GM23248 (cell line): ENCODE results near the gene FOXE1. TPM values are rescaled to one million over a fixed set of nuclear protein-coding genes. Genes with fewer than 3 reads are reported as not detected.
A peak's percentile ranks its signal among the peaks of the same experiment; 100 is the strongest.

ENCODE experiments used
- DNase-seq: peaks from one replicate; pipeline ENCODE4 v3.0.0-alpha.2; 2015
- H2AFZ ChIP-seq: fragments of 200-600 bp; sonication (generic); 2 replicates; pipeline ENCODE4 v1.6.1; 2016; ENCODE audit warnings: antibody characterized with exemption
- H3F3A ChIP-seq: fragments of 200-600 bp; sonication (generic); 2 replicates; pipeline ENCODE4 v1.6.1; 2016; ENCODE audit warnings: mild to moderate bottlenecking, antibody characterized with exemption, mixed run types; ENCODE audit not compliant: insufficient read depth
- H3K27ac ChIP-seq: fragments of 200-600 bp; sonication (generic); 2 replicates; pipeline ENCODE4 v1.5.1; 2016; ENCODE audit warnings: mild to moderate bottlenecking
- H3K27me3 ChIP-seq: fragments of 200-600 bp; sonication (generic); replicated peaks from 2 replicates; pipeline ENCODE4 v1.6.1; 2016; ENCODE audit warnings: mild to moderate bottlenecking; ENCODE audit not compliant: insufficient read depth
- H3K36me3 ChIP-seq: fragments of 200-600 bp; sonication (generic); 2 replicates; pipeline ENCODE4 v1.6.1; 2016; ENCODE audit warnings: low read depth, mild to moderate bottlenecking
- H3K4me1 ChIP-seq: fragments of 200-600 bp; sonication (generic); 2 replicates; pipeline ENCODE4 v1.6.1; 2016; ENCODE audit warnings: mild to moderate bottlenecking; ENCODE audit not compliant: insufficient read depth
- H3K4me2 ChIP-seq: fragments of 200-600 bp; sonication (generic); one replicate; pipeline ENCODE4 v1.6.1; 2016; ENCODE audit warnings: mild to moderate bottlenecking; ENCODE audit not compliant: unreplicated experiment
- H3K4me3 ChIP-seq: fragments of 200-600 bp; sonication (generic); 2 replicates; pipeline ENCODE4 v1.5.1; 2016; ENCODE audit warnings: mild to moderate bottlenecking
- H3K79me2 ChIP-seq: fragments of 200-600 bp; sonication (generic); 2 replicates; pipeline ENCODE4 v1.6.1; 2016; ENCODE audit warnings: mild to moderate bottlenecking; ENCODE audit not compliant: insufficient read depth
- H3K9ac ChIP-seq: fragments of 200-600 bp; sonication (generic); 2 replicates; pipeline ENCODE4 v1.6.1; 2016; ENCODE audit warnings: mild to moderate bottlenecking
- H3K9me2 ChIP-seq: fragments of 200-600 bp; sonication (generic); 2 replicates; pipeline ENCODE4 v1.6.1; 2016; ENCODE audit warnings: mixed run types, mild to moderate bottlenecking, moderate library complexity; ENCODE audit not compliant: insufficient read depth
- H3K9me3 ChIP-seq: fragments of 200-600 bp; sonication (generic); one replicate; pipeline ENCODE4 v1.6.1; 2017; ENCODE audit warnings: low read depth
- H4K20me1 ChIP-seq: fragments of 200-600 bp; sonication (generic); 2 replicates; pipeline ENCODE4 v1.6.0; 2016; ENCODE audit not compliant: insufficient read depth
- EZH2 ChIP-seq: fragments of 200-600 bp; sonication (generic); IDR thresholded peaks from 2 replicates; pipeline ENCODE4 v1.6.1; 2018; ENCODE audit warnings: antibody characterized with exemption, mild to moderate bottlenecking; ENCODE audit not compliant: insufficient read depth, poor library complexity, severe bottlenecking
- EZH2phosphoT487 ChIP-seq: fragments of 200-600 bp; sonication (generic); IDR thresholded peaks from 2 replicates; pipeline ENCODE4 v1.6.1; 2018; ENCODE audit warnings: antibody characterized with exemption, moderate library complexity, mild to moderate bottlenecking, low read depth; ENCODE audit not compliant: insufficient read depth
- WGBS, 2 experiments: methylation state at CpG; one replicate each; pipeline ENCODE4 v1.1.6; 2015 to 2017; ENCODE audit warnings: low lambda C conversion rate in 2 of 2, low coverage in 1 of 2; ENCODE audit errors: missing lambda C conversion rate in 2 of 2; 5-methylcytosine and 5-hydroxymethylcytosine counted together
- in situ Hi-C: fragments of 300-500 bp; cut with MboI; formaldehyde crosslinking; loops from 2 replicates; pipeline ENCODE4 v1.15.0; 2020
- polyA plus RNA-seq: library from polyadenylated mRNA; unstranded; fragments of >200 nt; fragmentation: Nextera tagmentation; extraction: Ambion mirVana; gene quantifications from 2 replicates; pipeline ENCODE4 v1.2.1, GENCODE V29; 2016
- total RNA-seq: library from RNA; depleted of rRNA; stranded (reverse); fragments of >200 nt; shearing (Covaris generic); gene quantifications from 2 replicates; pipeline ENCODE4 v1.2.3, GENCODE V29; 2014

The FOXE1 gene
- total and polyA plus RNA-seq, 2 experiments from 2014 or later: not detected

DNA sequence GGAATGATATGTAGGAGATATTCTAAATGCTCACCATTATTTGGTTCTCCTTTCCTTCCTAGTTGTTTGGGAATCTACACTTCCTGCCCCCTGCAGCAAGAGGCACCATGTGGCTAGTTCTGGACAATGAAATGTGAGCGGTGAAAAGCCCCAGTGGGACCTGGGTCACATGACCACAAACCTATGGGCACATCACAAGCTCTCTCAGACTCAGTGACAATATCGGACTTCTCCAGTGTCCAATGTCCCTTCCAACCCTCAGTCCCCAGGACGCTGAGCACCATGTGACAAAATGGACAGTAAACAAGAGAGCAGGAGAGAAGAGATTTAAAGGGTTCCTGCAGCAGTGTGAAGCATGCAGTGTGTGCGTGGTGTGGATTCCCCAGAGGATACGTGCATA lies 44.6 kb upstream of the FOXE1 start:
- no peak for DNase-seq
- Histone ChIP-seq H3K9ac (no peak overlapping the region), H3K36me3 (no peaks in the 10 kb centered on the region), H3K4me2 (no peak overlapping the region), H3K9me3 (no peaks in the 10 kb centered on the region), H3K27me3 (peaks cover 25% of the 10 kb centered on the region; the same call in 1 of the 2 replicates), H3F3A (0 out of 2 replicates have a peak, but pooled peaks cover 7% of the 10 kb centered on the region), H2AFZ (no peak overlapping the region), H4K20me1 (no peaks in the 10 kb centered on the region), H3K4me3 (no peak overlapping the region), H3K9me2 (no peaks in the 10 kb centered on the region), H3K27ac (no peak overlapping the region), H3K79me2 (no peaks in the 10 kb centered on the region), H3K4me1 (peaks cover 4% of the 10 kb centered on the region; the same call in 1 of the 2 replicates)
- WGBS, 2 experiments: 69 to 72% methylated on average over 5 of the region's 5 CpGs
- in situ Hi-C loops: no loop called here
- no peak for TF ChIP-seq EZH2phosphoT487
- TF ChIP-seq EZH2: no peak

DNA sequence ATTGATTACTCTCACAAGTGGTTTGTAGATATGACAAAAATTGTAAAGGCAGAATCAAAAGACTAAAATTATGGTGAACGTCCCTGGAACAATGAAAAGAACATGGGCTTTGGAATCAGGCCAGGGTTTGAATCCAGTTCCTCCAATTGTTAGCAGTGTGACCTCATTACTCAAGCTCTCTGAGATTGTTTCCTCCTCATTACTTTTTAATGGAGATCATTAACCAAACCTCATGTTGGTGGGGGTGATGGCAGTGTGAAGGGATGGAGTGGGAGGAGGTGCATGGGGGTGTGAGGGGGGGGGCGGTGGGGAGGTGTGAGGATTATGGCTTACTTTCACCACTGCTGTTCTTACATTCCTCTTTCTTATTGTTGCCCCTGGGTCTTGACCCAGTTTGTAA lies 44.1 kb upstream of the FOXE1 start:
- H3K36me3 ChIP-seq: no peaks in the 10 kb centered on the region
- no peaks in the 10 kb centered on the region for H3K9me2 ChIP-seq
- H4K20me1 ChIP-seq: no peaks in the 10 kb centered on the region
- no peak overlapping the region for H3K4me3 ChIP-seq
- WGBS, 2 experiments: 0 to 18% methylated on average over 1 to 2 of the region's 2 CpGs
- DNase-seq: no peak
- 0 out of 2 replicates have a peak, but pooled peaks cover 7% of the 10 kb centered on the region for H3F3A ChIP-seq
- H2AFZ ChIP-seq: no peak overlapping the region
- H3K79me2 ChIP-seq: no peaks in the 10 kb centered on the region
- H3K9ac ChIP-seq: no peak overlapping the region
- no peak overlapping the region for H3K4me2 ChIP-seq
- TF ChIP-seq EZH2: no peak
- TF ChIP-seq EZH2phosphoT487: no peak
- in situ Hi-C loops: no loop called here
- no peaks in the 10 kb centered on the region for H3K9me3 ChIP-seq
- H3K27me3 ChIP-seq: peaks cover 27% of the 10 kb centered on the region
- H3K4me1 ChIP-seq: peaks cover 4% of the 10 kb centered on the region; the same call in 1 of the 2 replicates
- no peak overlapping the region for H3K27ac ChIP-seq

DNA sequence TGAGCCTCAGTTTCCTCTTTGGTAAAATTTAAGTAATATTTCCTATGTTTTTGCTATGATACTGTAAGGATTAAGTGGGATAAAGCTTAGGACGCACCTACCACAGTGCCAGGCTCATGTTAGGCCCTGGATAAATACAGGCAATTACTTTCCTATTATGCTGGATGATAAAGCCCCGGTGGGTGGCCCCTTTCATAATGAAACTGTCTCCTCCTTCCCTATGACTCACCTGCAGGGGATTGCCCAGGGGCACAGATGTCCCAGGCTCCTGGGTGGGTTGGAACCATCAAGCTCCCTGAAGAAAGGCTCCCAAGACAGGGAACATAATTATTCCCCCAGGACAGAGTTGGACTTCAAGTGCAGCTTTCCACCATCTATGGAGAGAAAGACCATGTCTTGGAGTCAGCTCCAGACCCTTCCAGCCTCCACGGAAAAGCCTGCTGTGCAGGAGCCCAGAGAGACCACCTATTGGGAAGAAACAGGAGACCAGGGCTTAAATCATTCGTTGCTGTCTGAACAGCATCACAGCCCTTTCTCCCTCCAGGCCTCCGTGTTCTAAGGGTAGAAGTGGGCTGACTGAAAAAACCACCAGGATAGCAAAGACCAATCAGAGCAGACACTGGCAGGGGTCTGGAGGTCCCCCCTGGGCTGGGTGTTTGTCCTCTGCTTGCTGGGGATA lies 43.2 kb upstream of the FOXE1 start:
- H4K20me1 ChIP-seq: no peaks in the 10 kb centered on the region
- 63 to 65% methylated on average over 5 of the region's 5 CpGs for WGBS, 2 experiments
- H3K4me3 ChIP-seq: no peak overlapping the region
- TF ChIP-seq EZH2: no peak
- no peak for TF ChIP-seq EZH2phosphoT487
- H3K9me3 ChIP-seq: no peaks in the 10 kb centered on the region
- no peaks in the 10 kb centered on the region for H3K9me2 ChIP-seq
- H3K79me2 ChIP-seq: no peaks in the 10 kb centered on the region
- DNase-seq: no peak
- in situ Hi-C loops: no loop called here
- H3K4me2 ChIP-seq: no peak overlapping the region
- no peak overlapping the region for H3K9ac ChIP-seq
- H3K27me3 ChIP-seq: peaks cover 28% of the 10 kb centered on the region
- H3F3A ChIP-seq: 0 out of 2 replicates have a peak, but pooled peaks cover 7% of the 10 kb centered on the region
- no peak overlapping the region for H3K27ac ChIP-seq
- H2AFZ ChIP-seq: no peak overlapping the region
- no peaks in the 10 kb centered on the region for H3K36me3 ChIP-seq
- H3K4me1 ChIP-seq: peaks cover 4% of the 10 kb centered on the region; the same call in 1 of the 2 replicates

DNA sequence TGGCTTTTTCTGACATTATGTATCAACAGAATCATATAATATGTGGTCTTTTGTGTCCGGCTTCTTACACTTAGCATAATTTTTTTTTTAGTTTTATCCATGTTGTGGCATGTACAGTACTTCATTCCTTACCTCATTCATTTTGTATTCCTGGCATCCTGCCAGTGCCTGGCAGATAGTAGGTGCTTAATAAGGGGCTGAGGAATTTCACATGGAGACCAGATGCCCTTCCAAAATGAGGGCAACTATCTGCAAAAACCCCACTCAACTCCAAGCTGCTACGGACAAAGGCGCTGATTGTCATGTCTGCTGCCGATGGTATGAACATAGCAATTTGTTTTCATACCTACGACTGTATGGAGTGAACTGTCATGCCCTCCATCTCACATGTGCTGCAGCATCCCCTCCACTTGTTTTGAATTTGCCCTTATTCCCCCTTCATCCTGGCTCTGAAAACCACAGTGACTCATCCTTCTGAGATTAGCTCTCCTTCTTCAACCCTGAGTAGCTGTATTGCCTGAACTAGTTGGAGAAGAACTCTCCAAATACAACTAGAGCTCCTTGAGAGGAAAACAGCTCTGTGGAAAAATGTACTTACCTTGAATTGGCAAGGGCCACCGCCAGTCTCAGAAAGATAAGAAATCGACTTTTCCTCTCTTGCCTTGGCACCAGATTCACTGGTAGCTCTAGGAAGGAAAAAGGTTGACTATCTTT lies 41.3 kb upstream of the FOXE1 start:
- no peak overlapping the region for H3K27ac ChIP-seq
- in situ Hi-C loops: no loop called here

More for the DNA sequence above, 41.3 kb upstream of the FOXE1 start:
- H3K4me2 ChIP-seq: no peak overlapping the region
- no peak overlapping the region for H2AFZ ChIP-seq
- H3K4me3 ChIP-seq: no peak overlapping the region
- H3F3A ChIP-seq: 0 out of 2 replicates have a peak, but pooled peaks cover 7% of the 10 kb centered on the region
- no peaks in the 10 kb centered on the region for H3K9me3 ChIP-seq
- H3K9ac ChIP-seq: no peak overlapping the region
- H3K27me3 ChIP-seq: peaks cover 32% of the 10 kb centered on the region
- H3K9me2 ChIP-seq: no peaks in the 10 kb centered on the region
- H3K36me3 ChIP-seq: no peaks in the 10 kb centered on the region
- peak; percentile 55 for DNase-seq
- no peaks in the 10 kb centered on the region for H4K20me1 ChIP-seq
- H3K79me2 ChIP-seq: no peaks in the 10 kb centered on the region
- peaks cover 4% of the 10 kb centered on the region; the same call in 1 of the 2 replicates for H3K4me1 ChIP-seq
- WGBS, 2 experiments: 62 to 72% methylated on average over 7 of the region's 7 CpGs
- TF ChIP-seq EZH2: no peak
- no peak for TF ChIP-seq EZH2phosphoT487
